Neural progenitor cell (in vitro differentiated cells): ENCODE measurements around the gene PTPRG.
A peak's percentile ranks its signal among the peaks of the same experiment; 100 is the strongest.

Experiments
- CTCF ChIP-seq: fragments of 200-600 bp; sonication (generic); IDR thresholded peaks from 2 replicates; pipeline ENCODE4 v1.5.1; 2017; ENCODE audit warnings: antibody characterized with exemption, mild to moderate bottlenecking
- EZH2phosphoT487 ChIP-seq: fragments of 200-600 bp; sonication (generic); IDR thresholded peaks from 2 replicates; pipeline ENCODE4 v1.6.1; 2017; ENCODE audit warnings: antibody characterized with exemption

GRCh38 chr3:61894988-61895935, 333.9 kb downstream of the PTPRG start:
- TF ChIP-seq CTCF (peak; percentile 16), EZH2phosphoT487 (no peak)
